Activated naive CD4-positive, alpha-beta T cell treated with anti-CD3 and anti-CD28 coated beads, Interleukin-2, amount 10 ng/mL, durations not matched to agents 7 days and 5 days (primary cell): Measurements from ENCODE around the gene REELD1.

Experiments
- CTCF ChIA-PET: fragments of 350-600 bp; sonication (Branson Sonifier 250); formaldehyde crosslinking; loops from one replicate; lab custom pipeline; 2021; ENCODE audit warnings: antibody characterized with exemption; lab: Charles Lee
- DNase-seq: peaks from one replicate; pipeline ENCODE4 v3.0.0-alpha.2; 2020
- H3K27ac Mint-ChIP-seq: one replicate; pipeline ENCODE4 v1.8.0; 2021; ENCODE audit warnings: mild to moderate bottlenecking, moderate library complexity, mixed read lengths
- H3K27me3 Mint-ChIP-seq: one replicate; pipeline ENCODE4 v1.8.0; 2021; ENCODE audit warnings: mild to moderate bottlenecking, mixed read lengths
- H3K36me3 Mint-ChIP-seq: one replicate; pipeline ENCODE4 v1.8.0; 2021; ENCODE audit warnings: mixed read lengths
- H3K4me1 Mint-ChIP-seq: one replicate; pipeline ENCODE4 v1.8.0; 2021; ENCODE audit warnings: mixed read lengths
- H3K4me3 Mint-ChIP-seq: one replicate; pipeline ENCODE4 v1.8.0; 2021; ENCODE audit warnings: mild to moderate bottlenecking, moderate library complexity, mixed read lengths
- H3K9me3 Mint-ChIP-seq: one replicate; pipeline ENCODE4 v1.8.0; 2021; ENCODE audit warnings: mixed read lengths

REELD1 gene

GRCh38 chr4:146263793-146264192, 49.5 kb downstream of the REELD1 start:
- CTCF ChIA-PET = no interaction called here
- no peaks in the 10 kb centered on the region for H3K4me1 Mint-ChIP-seq
- no peak overlapping the region for H3K27ac Mint-ChIP-seq
- H3K27me3 Mint-ChIP-seq = no peaks in the 10 kb centered on the region
- no peak for DNase-seq
- H3K4me3 Mint-ChIP-seq = no peak overlapping the region
- no peaks in the 10 kb centered on the region for H3K36me3 Mint-ChIP-seq
- H3K9me3 Mint-ChIP-seq = no peaks in the 10 kb centered on the region

- H3K9me3 Mint-ChIP-seq = no peaks in the 10 kb centered on the region
- H3K36me3 Mint-ChIP-seq = no peaks in the 10 kb centered on the region
- no peak overlapping the region for H3K27ac Mint-ChIP-seq
- no peak for DNase-seq
- no peaks in the 10 kb centered on the region for H3K27me3 Mint-ChIP-seq
- no peaks in the 10 kb centered on the region for H3K4me1 Mint-ChIP-seq
- H3K4me3 Mint-ChIP-seq = no peak overlapping the region
- CTCF ChIA-PET = no interaction called here
Measured at GRCh38 chr4:146265950-146266490, 51.7 kb downstream of the REELD1 start.

- Mint-ChIP-seq H3K36me3 (no peaks in the 10 kb centered on the region), H3K9me3 (no peaks in the 10 kb centered on the region), H3K27me3 (no peaks in the 10 kb centered on the region), H3K27ac (no peak overlapping the region), H3K4me3 (no peak overlapping the region), H3K4me1 (no peaks in the 10 kb centered on the region)
- no peak for DNase-seq
- CTCF ChIA-PET = no interaction called here
Measured at GRCh38 chr4:146267826-146268225, 53.5 kb downstream of the REELD1 start.

GRCh38 chr4:146269228-146269653, 54.9 kb downstream of the REELD1 start:
- Mint-ChIP-seq H3K9me3 (no peaks in the 10 kb centered on the region), H3K27ac (no peak overlapping the region), H3K4me1 (no peaks in the 10 kb centered on the region), H3K27me3 (no peaks in the 10 kb centered on the region), H3K36me3 (no peaks in the 10 kb centered on the region), H3K4me3 (no peak overlapping the region)
- CTCF ChIA-PET = no interaction called here
- DNase-seq = no peak

GRCh38 chr4:146271466-146271865, 57.1 kb downstream of the REELD1 start:
- Mint-ChIP-seq H3K4me1 (no peaks in the 10 kb centered on the region), H3K27ac (no peak overlapping the region), H3K27me3 (no peaks in the 10 kb centered on the region), H3K36me3 (no peaks in the 10 kb centered on the region), H3K9me3 (no peaks in the 10 kb centered on the region), H3K4me3 (no peak overlapping the region)
- DNase-seq = no peak
- CTCF ChIA-PET = no interaction called here

- no peak for DNase-seq
- no peak overlapping the region for H3K27ac Mint-ChIP-seq
- CTCF ChIA-PET = interaction anchor here (0.9 to 1.1 kb wide), 2 partner anchors 12 to 824 kb away, joined by 3 read pairs; no protein-coding TSS in a partner anchor
- no peaks in the 10 kb centered on the region for H3K36me3 Mint-ChIP-seq
- H3K9me3 Mint-ChIP-seq = no peaks in the 10 kb centered on the region
- H3K4me1 Mint-ChIP-seq = no peaks in the 10 kb centered on the region
- H3K27me3 Mint-ChIP-seq = no peaks in the 10 kb centered on the region
- H3K4me3 Mint-ChIP-seq = no peak overlapping the region
Measured at GRCh38 chr4:146273204-146273901, 59.0 kb downstream of the REELD1 start.

GRCh38 chr4:146274774-146275173, 60.4 kb downstream of the REELD1 start:
- Mint-ChIP-seq H3K9me3 (no peaks in the 10 kb centered on the region), H3K36me3 (no peaks in the 10 kb centered on the region), H3K4me1 (no peaks in the 10 kb centered on the region), H3K27me3 (no peaks in the 10 kb centered on the region), H3K27ac (no peak overlapping the region), H3K4me3 (no peak overlapping the region)
- DNase-seq = no peak
- CTCF ChIA-PET = no interaction called here

GRCh38 chr4:146275370-146275769, 61.0 kb downstream of the REELD1 start:
- H3K4me3 Mint-ChIP-seq = no peak overlapping the region
- H3K27me3 Mint-ChIP-seq = no peaks in the 10 kb centered on the region
- H3K27ac Mint-ChIP-seq = no peak overlapping the region
- no peaks in the 10 kb centered on the region for H3K4me1 Mint-ChIP-seq
- H3K36me3 Mint-ChIP-seq = no peaks in the 10 kb centered on the region
- no peak for DNase-seq
- no peaks in the 10 kb centered on the region for H3K9me3 Mint-ChIP-seq
- CTCF ChIA-PET = interaction anchor here (1.8 kb wide), 1 partner anchor 15 kb away, joined by 5 read pairs; no protein-coding TSS in a partner anchor

GRCh38 chr4:146278986-146279385, 64.6 kb downstream of the REELD1 start:
- no peaks in the 10 kb centered on the region for H3K27me3 Mint-ChIP-seq

More at GRCh38 chr4:146278986-146279385, 64.6 kb downstream of the REELD1 start:
- H3K4me3 Mint-ChIP-seq = no peak overlapping the region
- no peaks in the 10 kb centered on the region for H3K36me3 Mint-ChIP-seq
- DNase-seq = no peak
- H3K4me1 Mint-ChIP-seq = no peaks in the 10 kb centered on the region
- CTCF ChIA-PET = no interaction called here
- H3K9me3 Mint-ChIP-seq = no peaks in the 10 kb centered on the region
- H3K27ac Mint-ChIP-seq = no peak overlapping the region
